ENCODE data around the gene MAD1L1.

The MAD1L1 gene

GRCh38 chr7:1811850-1812508 is 420.8 kb downstream of the MAD1L1 start:
- TF ChIP-seq ZNF8 (CRISPR knock-in tag; IDR thresholded peaks at IDR 0.05), result no peak
- TF ChIP-seq CSDC2 (CRISPR knock-in tag; IDR thresholded peaks at IDR 0.05), result no peak
- TF ChIP-seq GLIS3 (CRISPR knock-in tag; IDR thresholded peaks at IDR 0.05), result no peak
- TF ChIP-seq BACH2 (CRISPR knock-in tag; IDR thresholded peaks at IDR 0.05; ENCODE audit: borderline replicate concordance), result no peak
- TF ChIP-seq, protein P1, sequence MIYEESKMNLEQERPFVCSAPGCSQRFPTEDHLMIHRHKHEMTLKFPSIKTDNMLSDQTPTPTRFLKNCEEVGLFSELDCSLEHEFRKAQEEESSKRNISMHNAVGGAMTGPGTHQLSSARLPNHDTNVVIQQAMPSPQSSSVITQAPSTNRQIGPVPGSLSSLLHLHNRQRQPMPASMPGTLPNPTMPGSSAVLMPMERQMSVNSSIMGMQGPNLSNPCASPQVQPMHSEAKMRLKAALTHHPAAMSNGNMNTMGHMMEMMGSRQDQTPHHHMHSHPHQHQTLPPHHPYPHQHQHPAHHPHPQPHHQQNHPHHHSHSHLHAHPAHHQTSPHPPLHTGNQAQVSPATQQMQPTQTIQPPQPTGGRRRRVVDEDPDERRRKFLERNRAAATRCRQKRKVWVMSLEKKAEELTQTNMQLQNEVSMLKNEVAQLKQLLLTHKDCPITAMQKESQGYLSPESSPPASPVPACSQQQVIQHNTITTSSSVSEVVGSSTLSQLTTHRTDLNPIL (CRISPR knock-in tag; IDR thresholded peaks at IDR 0.05; ENCODE audit: low read depth), result no peak
- TF ChIP-seq TCF4 (CRISPR knock-in tag; IDR thresholded peaks at IDR 0.05; ENCODE audit: borderline replicate concordance), result no peak
- TF ChIP-seq ZFP30 (CRISPR knock-in tag; IDR thresholded peaks at IDR 0.05), result no peak
- TF ChIP-seq PATZ1 (CRISPR knock-in tag; IDR thresholded peaks at IDR 0.05; ENCODE audit: borderline replicate concordance), result no peak
- TF ChIP-seq, protein P2, sequence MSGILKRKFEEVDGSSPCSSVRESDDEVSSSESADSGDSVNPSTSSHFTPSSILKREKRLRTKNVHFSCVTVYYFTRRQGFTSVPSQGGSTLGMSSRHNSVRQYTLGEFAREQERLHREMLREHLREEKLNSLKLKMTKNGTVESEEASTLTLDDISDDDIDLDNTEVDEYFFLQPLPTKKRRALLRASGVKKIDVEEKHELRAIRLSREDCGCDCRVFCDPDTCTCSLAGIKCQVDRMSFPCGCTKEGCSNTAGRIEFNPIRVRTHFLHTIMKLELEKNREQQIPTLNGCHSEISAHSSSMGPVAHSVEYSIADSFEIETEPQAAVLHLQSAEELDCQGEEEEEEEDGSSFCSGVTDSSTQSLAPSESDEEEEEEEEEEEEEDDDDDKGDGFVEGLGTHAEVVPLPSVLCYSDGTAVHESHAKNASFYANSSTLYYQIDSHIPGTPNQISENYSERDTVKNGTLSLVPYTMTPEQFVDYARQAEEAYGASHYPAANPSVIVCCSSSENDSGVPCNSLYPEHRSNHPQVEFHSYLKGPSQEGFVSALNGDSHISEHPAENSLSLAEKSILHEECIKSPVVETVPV (CRISPR knock-in tag; IDR thresholded peaks at IDR 0.05), result no peak
- no peak for TF ChIP-seq ZNF70 (CRISPR knock-in tag; IDR thresholded peaks at IDR 0.05)
- TF ChIP-seq ARNTL (CRISPR knock-in tag; IDR thresholded peaks at IDR 0.05; ENCODE audit: borderline replicate concordance, low read depth), result no peak
- ATAC-seq, result no peak

DNA sequence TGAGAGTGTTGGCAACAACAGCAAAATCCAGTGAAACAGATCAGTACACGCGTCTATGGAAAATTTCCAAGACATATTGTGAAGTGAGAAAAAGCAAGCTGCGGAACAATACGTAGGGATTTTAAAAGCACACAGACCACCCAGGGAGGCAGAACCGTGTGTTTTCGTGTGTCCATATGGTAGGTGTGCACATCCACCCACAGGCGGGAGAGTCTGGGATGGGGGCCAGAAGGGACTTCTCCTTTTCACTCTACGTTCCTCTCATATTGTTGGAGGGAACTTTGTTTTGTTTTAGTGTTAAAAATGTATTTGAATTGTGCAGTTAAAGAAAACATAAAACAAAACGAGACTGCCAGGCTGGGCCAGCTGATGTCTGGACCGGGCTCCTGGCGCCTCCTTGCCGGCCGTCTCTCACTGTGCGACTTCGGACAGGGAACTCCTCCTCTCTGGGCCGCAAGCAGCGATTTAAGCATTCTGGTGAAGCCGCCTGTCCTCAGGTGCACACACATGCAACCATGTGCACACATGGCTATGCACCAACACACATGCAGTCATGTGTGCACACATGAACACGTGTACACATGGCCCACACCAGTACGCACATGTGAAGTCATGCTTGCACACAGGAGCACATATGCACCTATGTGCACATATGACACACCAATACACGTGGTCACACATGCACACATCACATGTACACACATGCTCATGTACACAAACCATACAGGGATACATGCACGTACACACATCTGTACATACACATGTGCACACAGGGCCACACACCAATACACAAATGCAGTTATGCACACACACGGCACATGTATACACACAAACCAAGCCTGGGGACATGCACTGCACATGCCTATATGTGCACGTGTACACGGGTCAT is 421.5 kb downstream of the MAD1L1 start:
- ATAC-seq, result no peak
- no peak for TF ChIP-seq POU6F1 (CRISPR knock-in tag; IDR thresholded peaks at IDR 0.05; ENCODE audit: borderline replicate concordance, low read depth)
- TF ChIP-seq TOX (CRISPR knock-in tag; IDR thresholded peaks at IDR 0.05; ENCODE audit: borderline replicate concordance), result no peak

DNA sequence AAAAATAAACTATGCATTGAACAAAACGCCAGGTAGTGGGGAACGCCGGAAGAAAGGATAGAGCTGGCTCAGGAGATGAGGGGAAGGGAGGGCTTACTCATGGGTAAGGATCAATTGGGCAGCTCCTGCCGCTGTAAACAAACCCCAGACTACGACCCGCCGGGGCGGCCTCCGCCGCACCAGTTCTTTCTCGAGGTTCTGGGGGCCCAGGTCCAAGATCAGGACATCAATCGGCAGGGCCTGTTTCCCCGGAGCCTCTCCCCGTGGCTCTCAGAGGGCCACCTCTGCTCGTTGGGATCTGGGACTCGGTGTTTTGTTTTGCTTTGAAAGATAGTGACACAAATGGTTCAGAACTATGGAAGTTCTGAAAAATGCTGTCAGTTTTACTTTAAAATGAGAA is 422.2 kb downstream of the MAD1L1 start:
- no peak for ATAC-seq
- TF ChIP-seq ZC3H10 (CRISPR knock-in tag; IDR thresholded peaks at IDR 0.05) (no peak), ESRRG (CRISPR knock-in tag; IDR thresholded peaks at IDR 0.05) (no peak), SNAI2 (CRISPR knock-in tag; IDR thresholded peaks at IDR 0.05) (no peak), CSDC2 (CRISPR knock-in tag; IDR thresholded peaks at IDR 0.05) (no peak), RARB (CRISPR knock-in tag; IDR thresholded peaks at IDR 0.05) (no peak), TOX (CRISPR knock-in tag; IDR thresholded peaks at IDR 0.05; ENCODE audit: borderline replicate concordance) (no peak)
- TF ChIP-seq, protein P2 (CRISPR knock-in tag; IDR thresholded peaks at IDR 0.05), result no peak

- ATAC-seq, result no peak
- TF ChIP-seq RARB (CRISPR knock-in tag; IDR thresholded peaks at IDR 0.05), result no peak
- no peak for TF ChIP-seq ESRRG (CRISPR knock-in tag; IDR thresholded peaks at IDR 0.05)
- TF ChIP-seq, protein P1 (CRISPR knock-in tag; IDR thresholded peaks at IDR 0.05; ENCODE audit: low read depth), result no peak
- no peak for TF ChIP-seq PPARA (CRISPR knock-in tag; IDR thresholded peaks at IDR 0.05; ENCODE audit: borderline replicate concordance)
- no peak for TF ChIP-seq GLIS3 (CRISPR knock-in tag; IDR thresholded peaks at IDR 0.05)
- no peak for TF ChIP-seq ZNF8 (CRISPR knock-in tag; IDR thresholded peaks at IDR 0.05)
- TF ChIP-seq BACH2 (CRISPR knock-in tag; IDR thresholded peaks at IDR 0.05; ENCODE audit: borderline replicate concordance), result no peak
- TF ChIP-seq ZNF565 (CRISPR knock-in tag; conservative IDR thresholded peaks at IDR 0.05; ENCODE audit: low read depth), result no peak
- no peak for TF ChIP-seq ISL1 (CRISPR knock-in tag; IDR thresholded peaks at IDR 0.05)
- no peak for TF ChIP-seq TOX (CRISPR knock-in tag; IDR thresholded peaks at IDR 0.05; ENCODE audit: borderline replicate concordance)
- no peak for TF ChIP-seq ZNF70 (CRISPR knock-in tag; IDR thresholded peaks at IDR 0.05)
- no peak for TF ChIP-seq SNAI2 (CRISPR knock-in tag; IDR thresholded peaks at IDR 0.05)
- TF ChIP-seq CSDC2 (CRISPR knock-in tag; IDR thresholded peaks at IDR 0.05), result no peak
- TF ChIP-seq ARNTL (CRISPR knock-in tag; IDR thresholded peaks at IDR 0.05; ENCODE audit: borderline replicate concordance, low read depth), result no peak
- no peak for TF ChIP-seq ZFP3 (CRISPR knock-in tag; IDR thresholded peaks at IDR 0.05)
Observed at GRCh38 chr7:1809601-1810258, 423.0 kb downstream of the MAD1L1 start.

All from SK-N-SH treated with all-trans-retinoic acid at 6 μM for 48 hours (cell line).